GM18951 (cell line): ENCODE data around the gene DLAT.

ENCODE experiments used
- POLR2A ChIP-seq: IDR thresholded peaks from 4 replicates; pipeline ENCODE4 v1.6.1; 2011; ENCODE audit warnings: mild to moderate bottlenecking; ENCODE audit not compliant: insufficient read length, insufficient read depth; ENCODE audit errors: extremely low read depth
- in situ Hi-C: fragments of 300-500 bp; cut with MboI; formaldehyde crosslinking; loops from one replicate; pipeline ENCODE4 v1.12.0; 2022; ENCODE audit warnings: low sequenced_read_pairs, mixed read lengths, inconsistent platforms; ENCODE audit not compliant: unreplicated experiment

Gene DLAT

GRCh38 chr11:112024773-112025678, at the start of gene DLAT:
Gene DLAT, plus strand, starts transcription at chr11:112025408. Its CDS starts 65 bp downstream, at chr11:112025473.
- TF ChIP-seq POLR2A = peak; percentile 75
- in situ Hi-C loops = no loop called here

GRCh38 chr11:111976119-111976766, 49.0 kb upstream of the DLAT start:
- in situ Hi-C loops = no loop called here

GRCh38 chr11:111976767-111977145, 48.5 kb upstream of the DLAT start:
- in situ Hi-C loops = no loop called here
- no peak for TF ChIP-seq POLR2A

More at GRCh38 chr11:111976119-111976766, 49.0 kb upstream of the DLAT start:
- TF ChIP-seq POLR2A = no peak

- TF ChIP-seq POLR2A = no peak
- in situ Hi-C loops = no loop called here
Observed at GRCh38 chr11:111977146-111978027, 47.8 kb upstream of the DLAT start.

- no peak for TF ChIP-seq POLR2A
- in situ Hi-C loops = no loop called here
Observed at GRCh38 chr11:111978028-111978771, 47.0 kb upstream of the DLAT start.

GRCh38 chr11:111980062-111980461, 45.1 kb upstream of the DLAT start:
- in situ Hi-C loops = no loop called here
- no peak for TF ChIP-seq POLR2A

- in situ Hi-C loops = no loop called here
- TF ChIP-seq POLR2A = no peak
Observed at GRCh38 chr11:111981270-111981669, 43.9 kb upstream of the DLAT start.

- TF ChIP-seq POLR2A = no peak
- in situ Hi-C loops = no loop called here
Observed at GRCh38 chr11:111982019-111982464, 43.2 kb upstream of the DLAT start.

- in situ Hi-C loops = no loop called here
- TF ChIP-seq POLR2A = no peak
Observed at GRCh38 chr11:111982541-111983186, 42.5 kb upstream of the DLAT start.

GRCh38 chr11:111983187-111983986, 41.8 kb upstream of the DLAT start:
- TF ChIP-seq POLR2A = no peak

GRCh38 chr11:111986589-111986988, 38.6 kb upstream of the DLAT start:
- no peak for TF ChIP-seq POLR2A
- in situ Hi-C loops = no loop called here

More at GRCh38 chr11:111983187-111983986, 41.8 kb upstream of the DLAT start:
- in situ Hi-C loops = no loop called here

- no peak for TF ChIP-seq POLR2A
- in situ Hi-C loops = no loop called here
Observed at GRCh38 chr11:111990381-111990780, 34.8 kb upstream of the DLAT start.
